GM10266 (cell line): Measurements from ENCODE around the gene AHR.

Source experiments
- DNase-seq: peaks from one replicate; pipeline ENCODE4 v3.0.0; 2012; ENCODE audit errors: extremely low spot score
- TF ChIP-seq, protein P1 (sequence below): IDR thresholded peaks from 2 replicates; pipeline ENCODE4 v1.5.1; 2012; ENCODE audit warnings: mild to moderate bottlenecking, low read depth; ENCODE audit not compliant: control insufficient read depth, insufficient read depth; ENCODE audit errors: missing control alignments

Gene AHR

DNA sequence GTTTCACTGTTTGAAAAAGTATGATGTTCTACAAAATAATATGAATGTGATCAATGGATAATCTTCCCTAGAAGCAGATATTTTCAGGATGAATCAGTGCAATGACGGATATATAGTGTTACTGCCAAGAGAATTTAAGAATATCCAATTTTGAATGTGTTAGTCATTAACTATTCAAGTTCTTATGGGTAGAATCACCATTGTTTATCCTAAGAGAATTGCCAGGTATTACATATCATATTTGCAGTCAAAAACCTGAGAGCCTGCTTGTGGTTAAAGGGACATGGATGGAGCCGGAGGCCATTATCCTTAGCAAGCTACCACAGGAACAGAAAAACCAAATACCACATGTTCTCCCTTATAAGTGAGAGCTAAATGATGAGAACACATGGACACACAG is 26.9 kb downstream of the AHR start:
- no peak for DNase-seq
- TF ChIP-seq, protein P1, sequence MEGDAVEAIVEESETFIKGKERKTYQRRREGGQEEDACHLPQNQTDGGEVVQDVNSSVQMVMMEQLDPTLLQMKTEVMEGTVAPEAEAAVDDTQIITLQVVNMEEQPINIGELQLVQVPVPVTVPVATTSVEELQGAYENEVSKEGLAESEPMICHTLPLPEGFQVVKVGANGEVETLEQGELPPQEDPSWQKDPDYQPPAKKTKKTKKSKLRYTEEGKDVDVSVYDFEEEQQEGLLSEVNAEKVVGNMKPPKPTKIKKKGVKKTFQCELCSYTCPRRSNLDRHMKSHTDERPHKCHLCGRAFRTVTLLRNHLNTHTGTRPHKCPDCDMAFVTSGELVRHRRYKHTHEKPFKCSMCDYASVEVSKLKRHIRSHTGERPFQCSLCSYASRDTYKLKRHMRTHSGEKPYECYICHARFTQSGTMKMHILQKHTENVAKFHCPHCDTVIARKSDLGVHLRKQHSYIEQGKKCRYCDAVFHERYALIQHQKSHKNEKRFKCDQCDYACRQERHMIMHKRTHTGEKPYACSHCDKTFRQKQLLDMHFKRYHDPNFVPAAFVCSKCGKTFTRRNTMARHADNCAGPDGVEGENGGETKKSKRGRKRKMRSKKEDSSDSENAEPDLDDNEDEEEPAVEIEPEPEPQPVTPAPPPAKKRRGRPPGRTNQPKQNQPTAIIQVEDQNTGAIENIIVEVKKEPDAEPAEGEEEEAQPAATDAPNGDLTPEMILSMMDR: no peak

DNA sequence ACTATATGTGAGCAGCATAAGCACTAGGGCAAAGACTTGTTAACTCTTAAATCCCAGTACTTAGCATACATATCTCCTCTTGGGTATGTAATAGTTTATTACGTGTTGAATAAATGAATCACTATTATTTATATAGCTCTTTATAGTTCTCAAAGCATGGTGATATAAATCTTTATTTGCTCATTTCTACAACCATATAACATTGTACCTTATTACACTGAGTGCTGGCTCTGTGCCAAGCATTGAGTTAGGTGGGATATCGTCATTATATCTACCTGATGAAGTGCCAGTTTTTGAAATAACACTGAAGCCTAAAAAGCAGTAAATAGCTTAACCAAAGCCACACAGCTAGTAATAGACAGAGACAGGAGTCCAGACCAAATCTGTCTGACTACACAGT is 27.9 kb downstream of the AHR start:
- TF ChIP-seq, protein P1: no peak
- DNase-seq: no peak

DNA sequence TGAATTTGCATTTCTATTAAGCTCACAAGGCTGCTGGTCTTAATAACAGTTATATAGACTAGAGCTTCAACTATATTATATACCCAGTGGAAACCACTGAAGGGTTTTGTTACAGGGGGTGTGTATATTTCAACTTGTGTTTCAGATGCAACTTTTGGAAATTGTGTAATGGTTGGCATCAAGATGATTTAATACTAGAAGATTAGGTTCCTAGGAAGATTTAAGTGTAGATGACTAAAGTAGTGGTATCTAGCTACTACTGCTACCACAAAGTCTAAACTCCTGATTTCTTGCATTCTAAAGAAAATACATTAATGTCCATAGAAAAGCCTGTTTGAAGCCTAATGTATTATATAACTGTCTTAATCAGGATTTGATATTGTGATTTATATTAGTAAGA is 30.2 kb downstream of the AHR start:
- DNase-seq: no peak
- TF ChIP-seq, protein P1: no peak

DNA sequence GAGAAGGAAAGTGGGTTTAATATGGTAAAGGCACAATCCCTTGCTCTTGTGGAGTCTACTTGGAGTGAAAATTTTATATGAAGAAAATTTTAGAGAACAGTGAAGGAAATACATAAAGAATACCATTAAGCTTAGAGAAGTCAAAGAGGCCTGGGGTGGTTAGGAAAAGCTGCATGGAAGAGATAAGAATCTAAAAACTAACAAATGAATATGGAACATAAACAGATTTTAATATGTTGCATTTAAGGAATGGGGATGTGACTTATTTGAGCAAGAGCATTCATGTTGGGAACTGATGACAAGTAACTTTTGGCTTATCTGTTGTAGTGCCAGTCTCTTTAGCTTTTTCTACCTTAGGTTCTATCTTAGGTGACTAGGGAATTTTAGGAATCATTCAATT is 31.0 kb downstream of the AHR start:
- TF ChIP-seq, protein P1: no peak
- DNase-seq: no peak

DNA sequence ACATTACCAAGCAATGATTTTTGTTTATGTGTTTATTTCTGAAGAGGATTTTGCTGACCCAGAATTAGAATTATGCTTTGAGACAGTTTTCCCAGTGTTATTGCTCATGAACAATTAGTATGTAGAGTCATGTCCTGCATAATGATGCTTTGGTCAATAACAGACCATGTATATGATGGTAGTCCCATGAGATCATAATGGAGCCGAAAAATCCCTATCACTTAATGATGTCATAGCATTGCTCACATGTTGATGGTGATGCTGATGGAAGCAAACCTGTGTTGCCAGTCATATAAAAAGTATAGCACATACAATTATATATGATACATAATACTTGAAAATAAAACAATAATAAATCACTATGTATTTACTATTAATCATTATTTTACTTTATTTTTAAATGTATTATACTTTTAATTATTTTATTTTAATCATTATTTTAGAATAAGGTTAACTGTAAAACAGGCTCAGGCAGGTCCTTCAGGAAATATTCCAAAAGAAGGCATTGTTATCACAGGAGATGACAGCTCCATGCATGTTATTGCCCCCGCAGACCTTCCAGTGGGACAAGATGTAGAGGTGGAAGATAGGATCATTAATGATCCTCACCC is 33.5 kb downstream of the AHR start:
- TF ChIP-seq, protein P1: no peak
- no peak for DNase-seq

DNA sequence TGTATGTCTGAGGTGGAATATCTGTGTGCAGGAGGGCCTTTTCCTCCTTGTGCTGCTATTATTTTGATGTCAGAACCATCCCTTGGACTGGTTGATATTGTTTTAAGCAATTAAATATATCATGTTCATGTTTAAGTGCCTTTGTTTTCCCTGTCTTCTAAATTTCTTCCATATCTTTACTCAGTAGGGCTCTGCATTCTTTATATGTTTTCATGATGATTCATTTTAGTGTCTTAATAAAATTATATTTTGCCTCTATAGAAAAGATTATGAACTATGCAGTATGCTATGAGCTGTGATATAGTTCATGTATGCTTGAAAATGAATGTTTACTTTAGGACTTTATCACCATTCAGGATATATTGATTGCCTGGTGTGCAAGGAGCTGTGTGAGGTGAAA is 34.8 kb downstream of the AHR start:
- TF ChIP-seq, protein P1: no peak
- no peak for DNase-seq

DNA sequence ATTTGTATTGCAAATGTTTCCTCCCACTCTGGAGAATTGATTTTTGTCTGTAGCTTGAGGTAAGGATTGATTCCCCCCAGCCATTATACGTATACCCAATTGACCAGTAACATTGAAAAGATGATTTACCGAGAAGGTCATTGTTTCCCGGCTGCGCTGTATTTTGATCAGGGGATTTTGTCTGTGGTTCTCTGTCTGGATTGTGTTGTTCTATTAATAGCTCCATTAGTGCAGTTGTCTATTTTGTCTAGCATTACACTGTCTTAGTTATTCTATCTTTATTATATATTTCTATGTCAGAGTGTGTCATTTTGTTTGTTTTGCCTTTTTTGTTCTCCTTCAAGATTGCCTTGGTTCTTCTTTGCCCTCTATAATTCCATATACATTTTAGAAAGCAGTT is 37.7 kb downstream of the AHR start:
- TF ChIP-seq, protein P1: no peak
- DNase-seq: no peak
